Inflammatory macrophage treated with lipopolysaccharide for 4 hours (primary cell): Measurements from ENCODE around the gene RADIL.

Experiments
- DNase-seq: peaks from one replicate; pipeline ENCODE4 v3.0.0-alpha.2; 2020

Gene RADIL

GRCh38 chr7:4768597-4769569 is 114.6 kb downstream of the RADIL start:
- DNase-seq, result no peak

DNA sequence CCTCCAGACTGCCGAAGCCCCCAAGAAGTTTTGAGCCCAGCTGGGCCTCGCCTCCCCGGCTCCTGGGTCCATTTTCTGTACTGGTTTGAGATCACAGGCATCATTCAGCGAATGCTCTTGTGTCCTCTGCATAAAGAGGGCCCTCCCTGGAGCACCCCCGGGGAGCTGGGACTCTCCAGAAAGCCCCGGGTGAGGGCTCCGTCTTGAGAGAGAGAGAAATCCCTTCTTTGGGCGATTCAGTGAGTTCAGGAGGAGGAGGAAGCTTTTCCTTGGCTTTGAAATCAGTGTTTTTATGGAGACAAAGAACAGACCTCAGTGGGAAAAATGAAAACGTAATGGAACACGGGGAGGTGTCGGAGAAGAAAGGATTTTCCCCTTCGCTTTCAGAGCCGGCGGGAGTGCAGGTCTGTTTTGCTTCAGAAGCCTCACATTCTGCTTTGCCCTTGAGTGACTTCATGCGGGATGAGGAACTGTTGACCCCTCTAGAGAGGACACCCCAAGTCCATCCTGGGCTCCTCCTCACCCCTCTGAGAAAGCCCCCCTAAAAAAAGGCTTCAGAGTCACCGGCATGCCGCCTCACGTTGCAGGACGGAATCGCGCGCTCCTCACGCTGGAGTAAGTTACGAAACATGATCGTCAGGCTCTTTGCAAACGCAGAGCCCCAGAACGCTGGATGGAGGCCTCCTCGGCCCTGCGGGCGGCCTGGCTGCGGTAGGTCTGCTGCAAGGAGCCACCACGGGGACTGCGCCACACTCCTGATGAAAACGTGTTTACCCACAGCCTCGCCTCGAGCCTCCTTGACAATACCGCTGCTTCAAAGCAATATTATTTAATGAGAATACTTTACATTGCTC is 116.6 kb downstream of the RADIL start:
- DNase-seq, result no peak

DNA sequence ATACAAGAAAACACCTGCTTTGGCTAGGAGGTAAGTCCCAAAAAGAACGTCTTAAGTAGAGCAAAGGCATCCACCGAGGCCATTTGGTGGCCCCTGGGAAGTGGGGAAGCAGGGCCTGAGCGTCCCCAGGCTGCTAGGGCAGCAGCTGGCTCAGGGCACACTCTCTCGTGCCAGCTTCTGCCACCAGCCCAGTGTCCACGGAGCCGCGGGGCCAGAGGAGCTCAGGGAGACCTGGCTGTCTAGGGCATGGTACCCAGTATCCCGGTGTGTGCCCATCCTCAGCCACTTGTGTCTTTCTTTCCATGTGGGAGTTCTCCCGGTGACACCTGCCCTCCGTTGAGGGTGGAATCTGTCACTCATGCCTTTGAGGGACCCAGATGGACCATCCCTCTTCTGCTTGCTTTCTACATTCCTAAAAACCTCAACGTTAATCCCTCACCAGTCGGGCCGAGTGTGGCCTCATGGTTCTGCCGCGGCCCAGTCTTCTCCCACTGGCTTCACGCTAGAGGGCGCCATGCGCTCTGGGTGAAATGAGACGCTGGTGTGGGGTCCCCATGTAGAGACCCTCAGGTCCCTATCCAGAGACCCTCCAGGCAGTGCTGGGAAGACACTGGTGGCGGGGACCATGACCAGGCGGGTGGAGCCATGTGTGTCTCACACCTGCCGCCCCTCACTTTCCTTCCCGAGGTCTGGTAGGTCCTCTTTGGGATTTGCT is 117.6 kb downstream of the RADIL start:
- no peak for DNase-seq

DNA sequence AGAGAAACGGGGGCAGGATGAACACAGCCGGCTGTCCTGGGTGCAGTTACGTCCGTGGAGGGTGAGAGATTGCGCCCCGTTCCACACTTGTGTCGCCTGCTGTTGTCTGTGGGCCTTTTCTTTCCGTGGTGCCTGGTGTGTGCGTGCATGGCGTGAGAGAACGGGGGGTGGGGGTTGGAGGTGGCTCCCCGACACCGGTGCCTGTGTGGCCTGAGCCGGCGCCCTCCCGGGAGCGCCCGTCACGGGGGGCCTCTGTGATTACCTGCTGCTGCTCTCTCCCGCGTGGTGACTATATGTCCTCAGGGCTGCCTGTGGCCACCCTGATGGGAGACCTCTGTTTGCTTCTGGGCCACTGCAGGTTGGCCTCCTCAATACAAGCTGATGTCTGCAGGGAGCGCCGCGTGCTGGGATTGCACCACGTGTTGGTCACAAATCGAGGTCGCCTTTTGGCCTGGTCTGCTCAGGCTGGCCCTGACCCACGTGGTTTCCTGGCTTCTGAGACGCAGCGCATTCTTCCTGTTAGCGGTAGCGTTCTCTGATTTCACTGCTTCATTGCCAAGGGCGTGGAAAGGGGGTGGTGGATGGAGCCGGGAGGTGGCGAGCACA is 119.0 kb downstream of the RADIL start:
- DNase-seq, result no peak

DNA sequence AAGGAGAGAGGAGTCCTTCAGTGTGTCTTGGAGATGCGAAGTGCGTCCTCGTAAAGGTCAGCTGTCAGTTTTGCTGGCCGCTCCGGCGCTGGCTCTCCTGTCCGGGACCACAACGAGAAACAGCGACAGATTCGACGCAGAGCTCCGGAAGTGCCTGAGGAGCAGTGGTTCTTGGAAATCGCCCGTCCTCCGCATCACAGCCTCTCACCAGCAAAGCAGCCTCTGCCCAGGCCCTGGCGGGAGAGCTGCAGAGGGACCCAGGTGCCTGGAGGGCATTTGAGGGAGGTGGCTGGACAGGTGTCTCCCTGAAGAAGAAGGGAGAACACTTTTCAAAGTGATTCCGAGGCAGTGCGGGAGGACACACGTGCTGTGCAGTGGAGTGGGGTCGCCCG is 119.7 kb downstream of the RADIL start:
- DNase-seq, result no peak

- DNase-seq, result no peak
Observed at GRCh38 chr7:4763091-4763793, 120.3 kb downstream of the RADIL start.

DNA sequence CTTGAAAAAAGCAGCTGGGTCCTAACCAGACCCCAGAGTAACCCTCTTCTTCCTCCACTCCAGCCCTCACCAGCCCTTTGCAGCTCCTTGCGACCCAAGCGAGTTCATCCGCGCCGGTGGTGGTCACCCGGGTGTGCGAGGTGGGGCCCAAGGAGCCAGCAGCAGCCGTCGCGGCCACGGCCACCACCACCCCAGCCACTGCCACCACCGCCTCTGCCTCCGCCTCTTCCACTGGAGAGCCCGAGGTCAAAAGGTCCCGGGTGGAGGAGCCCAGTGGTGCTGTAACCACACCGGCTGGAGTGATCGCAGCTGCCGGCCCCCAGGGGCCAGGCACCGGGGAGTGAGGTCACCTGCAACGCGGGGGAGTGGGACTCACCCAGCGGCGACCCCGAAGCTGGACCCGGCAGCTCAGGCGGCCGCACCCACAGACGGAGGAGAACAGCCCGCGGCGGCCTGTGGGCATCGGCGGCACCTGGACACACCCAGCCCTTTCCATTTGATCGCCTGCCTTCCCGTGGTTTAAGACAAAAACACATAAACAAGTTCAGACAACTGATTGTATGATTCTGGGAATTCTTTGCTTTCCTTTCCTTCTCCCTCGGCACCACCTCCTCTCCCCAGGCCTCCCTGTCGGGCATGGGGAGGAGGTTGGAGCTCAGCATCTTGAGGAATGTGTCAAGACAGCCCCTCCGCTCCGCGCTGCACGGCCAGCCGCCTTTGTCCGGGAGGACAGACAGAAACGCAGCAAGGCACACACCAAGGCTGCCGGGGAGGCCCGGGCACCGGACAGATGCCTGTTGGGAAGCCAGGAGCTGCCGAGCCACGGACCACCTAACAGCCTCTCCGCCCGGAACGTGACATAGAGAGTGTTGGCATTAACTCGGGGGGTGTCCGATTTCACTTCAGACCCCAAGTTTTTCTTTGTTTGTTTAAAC is 121.1 kb downstream of the RADIL start:
- no peak for DNase-seq

- DNase-seq, result no peak
Observed at GRCh38 chr7:4760952-4761351, 122.6 kb downstream of the RADIL start.

DNA sequence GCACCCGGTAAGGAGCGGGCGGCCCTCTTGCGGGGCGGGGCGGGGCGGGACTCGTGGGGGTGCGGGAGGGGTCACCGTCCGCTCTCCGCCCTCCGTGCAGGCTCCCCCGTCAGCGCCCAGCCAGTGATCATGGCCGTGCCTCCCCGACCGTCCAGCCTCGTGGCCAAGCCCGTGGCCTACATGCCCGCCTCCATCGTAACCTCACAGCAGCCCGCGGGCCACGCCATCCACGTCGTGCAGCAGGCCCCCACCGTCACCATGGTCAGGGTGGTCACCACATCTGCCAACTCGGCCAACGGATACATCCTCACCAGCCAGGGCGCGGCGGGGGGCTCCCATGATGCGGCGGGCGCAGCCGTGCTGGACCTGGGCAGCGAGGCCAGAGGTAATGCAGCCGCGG is 124.3 kb downstream of the RADIL start:
- no peak for DNase-seq

DNA sequence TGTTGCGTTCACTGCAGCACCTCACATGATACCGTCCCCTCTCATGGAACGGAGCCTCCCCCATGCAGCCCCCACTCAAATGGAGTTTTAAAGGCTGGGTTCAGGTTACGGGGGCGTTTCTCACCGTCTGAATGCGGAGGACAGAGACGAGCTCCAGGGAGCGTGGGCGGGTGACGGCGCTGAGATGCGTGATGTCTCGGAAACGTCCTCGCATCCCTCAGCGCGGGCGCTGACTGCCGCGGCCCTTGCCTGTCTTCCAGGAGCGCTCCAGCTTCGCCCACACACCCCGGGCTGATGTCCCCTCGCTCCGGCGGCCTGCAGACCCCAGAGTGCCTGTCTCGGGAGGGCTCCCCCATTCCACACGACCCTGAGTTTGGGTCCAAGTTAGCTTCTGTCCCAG is 124.7 kb downstream of the RADIL start:
- DNase-seq, result no peak

DNA sequence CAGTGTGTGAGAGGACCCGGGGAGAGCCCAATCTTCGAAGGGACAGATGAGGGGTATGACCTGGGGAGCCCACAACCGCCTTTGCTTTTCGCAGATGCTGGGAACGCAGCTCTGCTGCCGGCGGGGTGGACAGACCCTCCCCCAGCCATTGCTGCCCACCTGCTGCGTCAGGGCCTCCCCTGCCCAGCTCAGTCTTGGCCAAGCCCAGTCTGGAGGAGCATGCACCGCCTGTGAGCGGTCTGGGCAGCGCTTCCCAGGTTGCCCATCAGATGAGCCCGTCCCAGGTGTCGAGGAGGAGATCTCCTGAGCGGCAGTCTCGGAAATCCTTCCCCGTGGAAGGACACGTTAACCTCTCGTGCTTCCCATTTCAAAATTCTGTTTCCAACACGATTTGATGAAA is 125.4 kb downstream of the RADIL start:
- no peak for DNase-seq

DNA sequence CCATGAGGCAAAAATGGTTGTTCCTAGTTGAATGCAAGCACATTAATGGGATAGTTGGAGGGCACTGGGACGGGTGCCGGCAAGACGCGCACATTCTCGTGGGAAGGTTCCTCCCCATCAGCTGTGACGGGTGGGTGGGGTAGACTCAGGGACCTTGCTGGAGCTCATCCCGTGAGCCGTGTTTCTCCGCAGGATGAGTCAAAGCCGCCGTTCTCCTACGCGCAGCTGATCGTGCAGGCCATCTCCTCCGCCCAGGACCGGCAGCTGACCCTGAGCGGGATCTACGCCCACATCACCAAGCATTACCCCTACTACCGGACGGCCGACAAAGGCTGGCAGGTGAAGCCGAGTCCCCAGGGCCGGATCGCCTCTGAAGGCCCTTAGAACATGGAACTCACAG is 128.5 kb downstream of the RADIL start:
- DNase-seq, result no peak

DNA sequence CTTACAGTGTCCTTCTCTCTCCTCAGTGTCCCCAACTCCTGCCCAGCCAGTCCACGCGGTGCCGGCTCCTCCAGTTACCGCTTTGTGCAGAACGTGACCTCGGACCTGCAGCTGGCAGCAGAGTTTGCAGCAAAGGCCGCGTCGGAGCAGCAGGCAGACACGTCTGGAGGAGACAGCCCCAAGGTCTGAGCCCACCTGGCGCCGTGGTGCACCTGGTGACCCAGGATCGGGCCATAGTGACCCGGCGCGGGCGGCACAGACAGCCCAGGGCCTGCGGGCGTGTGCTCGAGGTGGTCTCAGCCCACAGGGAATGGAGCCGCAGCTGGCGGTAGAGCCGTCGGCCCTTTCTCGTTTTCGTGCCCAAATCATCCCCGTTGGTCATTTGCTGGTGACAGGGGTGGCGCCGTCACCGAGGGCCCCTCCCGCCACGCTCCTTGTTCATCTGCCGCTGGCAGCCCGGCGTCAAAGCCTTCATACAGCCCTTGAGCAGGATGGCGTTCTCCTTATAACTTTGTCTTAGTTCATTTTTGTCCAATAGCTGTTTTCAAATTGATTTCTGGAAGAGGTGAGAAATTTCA is 129.0 kb downstream of the RADIL start:
- DNase-seq, result no peak

GRCh38 chr7:4753598-4754432 is 129.7 kb downstream of the RADIL start:
- DNase-seq, result peak; percentile 63

- no peak for DNase-seq
Observed at GRCh38 chr7:4751398-4751947, 132.0 kb downstream of the RADIL start.

GRCh38 chr7:4749798-4750197 is 133.7 kb downstream of the RADIL start:
- no peak for DNase-seq

- DNase-seq, result no peak
Observed at GRCh38 chr7:4749363-4749762, 134.2 kb downstream of the RADIL start.
